Aorta (tissue), 5 donors: ENCODE data around the gene XPO5. TPM values are rescaled to one million over a fixed set of nuclear protein-coding genes. Genes with fewer than 3 reads are reported as not detected.
A peak's percentile ranks its signal among the peaks of the same experiment; 100 is the strongest.

Experiments
- ATAC-seq: fragments of 200-7000 bp; cut with Tn5 transposase; one replicate; pipeline ENCODE4 v1.9.1; 2022; ENCODE audit warnings: moderate library complexity; ENCODE audit not compliant: low FRiP score
- DNase-seq, 2 donors: peaks; one replicate each; pipeline ENCODE4 v3.0.0-alpha.2; 2020
- H3K27ac ChIP-seq, 2 donors: one replicate each; pipeline ENCODE4 v1.5.1; 2013; ENCODE audit warnings: low read length in 2 of 2, mild to moderate bottlenecking in 2 of 2, moderate library complexity in 2 of 2, control low read depth in 1 of 2, inconsistent platforms in 1 of 2, low read depth in 1 of 2
- H3K27me3 ChIP-seq, 2 donors: one replicate each; pipeline ENCODE4 v1.6.1; 2013; ENCODE audit warnings: control low read depth in 1 of 2, low read length in 1 of 2, mild to moderate bottlenecking in 1 of 2, moderate library complexity in 1 of 2; ENCODE audit not compliant: insufficient read depth in 2 of 2, control insufficient read depth in 1 of 2
- H3K36me3 ChIP-seq, 2 donors: one replicate each; pipeline ENCODE4 v1.6.1; 2013; ENCODE audit warnings: control low read depth in 1 of 2, low read length in 1 of 2, mild to moderate bottlenecking in 1 of 2; ENCODE audit not compliant: insufficient read depth in 2 of 2, control insufficient read depth in 1 of 2
- H3K4me1 ChIP-seq, 2 donors: one replicate each; pipeline ENCODE4 v1.6.1; 2013; ENCODE audit warnings: low read length in 2 of 2, control low read depth in 1 of 2, mild to moderate bottlenecking in 1 of 2, moderate library complexity in 1 of 2; ENCODE audit not compliant: insufficient read depth in 2 of 2, control insufficient read depth in 1 of 2
- H3K4me3 ChIP-seq, 2 donors: one replicate each; pipeline ENCODE4 v1.5.1; 2013; ENCODE audit warnings: low read length in 2 of 2, control low read depth in 1 of 2, mild to moderate bottlenecking in 1 of 2
- H3K9me3 ChIP-seq: one replicate; pipeline ENCODE4 v1.6.1; 2013; ENCODE audit warnings: mild to moderate bottlenecking, low read length; ENCODE audit not compliant: control insufficient read depth
- WGBS, 2 donors: extraction: QIAGEN DNeasy Blood & Tissue Kit; methylation state at CpG; one replicate each; pipeline ENCODE4 v1.1.7; 2013; 5-methylcytosine and 5-hydroxymethylcytosine counted together
- intact Hi-C, 2 donors: fragments of 100-400 bp; cut with DNase I; formaldehyde crosslinking; loops; one replicate each; pipeline versions ENCODE4 v1.14.2 to v1.15.0; 2022
- polyA plus RNA-seq, 2 donors: library from polyadenylated mRNA; stranded (reverse); fragments of 200-250 nt; gene quantifications; one replicate each; pipeline ENCODE4 v1.2.3, GENCODE V29; 2013
- total RNA-seq, 2 donors: library from RNA; stranded (reverse); fragmentation: NEBNext Ultra II Directional; extraction: Animal tissue kit (Norgen Biotek cat#: 25700); gene quantifications; one replicate each; pipeline ENCODE4 v1.2.1, GENCODE V29; 2021
- donor health status: healthy with polysubstance abuse.
- donor health status: Bipolar disorder and iron deficiency.
- donor health status: DM: no; HTN: no; CAD: no.
- donor health status: DM: no; HTN: no; CAD: no.
- donor health status: DM: yes; HTN: yes; CAD: no.

Gene XPO5
- total and polyA plus RNA-seq, 4 donors: 2.6 to 30.6 (median 16.7) TPM

DNA sequence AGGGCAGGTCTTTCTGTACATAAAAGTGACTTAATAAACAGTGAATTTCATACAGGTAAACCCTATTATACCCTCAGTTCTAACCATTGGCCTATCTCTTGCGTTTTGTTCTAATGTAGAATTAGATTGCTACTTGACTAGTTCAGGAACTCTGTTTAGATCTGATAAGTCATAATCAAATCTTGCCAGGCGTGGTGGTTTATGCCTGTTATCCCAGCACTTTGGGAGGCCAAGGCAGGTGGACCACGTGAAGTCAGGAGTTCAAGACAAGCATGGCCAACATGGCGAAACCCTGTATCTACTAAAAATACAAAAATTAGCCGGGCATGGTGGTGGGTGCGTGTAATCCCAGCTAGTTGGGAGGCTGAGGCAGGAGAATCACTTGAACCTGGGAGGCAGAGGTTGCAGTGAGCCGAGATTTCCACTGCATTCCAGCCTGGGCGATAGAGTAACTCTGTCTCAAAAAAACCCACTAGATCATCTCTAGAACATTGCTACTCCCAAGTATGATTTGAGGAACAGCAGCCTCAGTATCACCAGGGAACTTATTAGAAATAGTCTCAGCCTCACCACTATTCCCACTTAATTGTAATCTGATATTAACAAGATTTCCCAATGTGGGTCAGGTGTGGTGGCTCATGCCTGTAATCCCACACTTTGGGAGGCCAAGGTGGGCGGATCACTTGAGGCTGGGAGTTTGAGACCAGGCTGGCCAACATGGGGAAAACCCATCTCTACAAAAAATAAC is 41.1 kb upstream of the XPO5 start:
- WGBS, 2 donors: 94 to 97% methylated on average over 9 of the region's 9 CpGs
- Histone ChIP-seq H3K9me3 (no peaks in the 10 kb centered on the region), H3K27me3 (no peaks in the 10 kb centered on the region), H3K4me1 (no peaks in the 10 kb centered on the region), H3K27ac (no peak overlapping the region), H3K4me3 (no peak overlapping the region), H3K36me3 (peaks cover 2 to 3% of the 10 kb centered on the region in 2 donors)
- no peak for DNase-seq
- intact Hi-C loops: no loop called here
- ATAC-seq: no peak

DNA sequence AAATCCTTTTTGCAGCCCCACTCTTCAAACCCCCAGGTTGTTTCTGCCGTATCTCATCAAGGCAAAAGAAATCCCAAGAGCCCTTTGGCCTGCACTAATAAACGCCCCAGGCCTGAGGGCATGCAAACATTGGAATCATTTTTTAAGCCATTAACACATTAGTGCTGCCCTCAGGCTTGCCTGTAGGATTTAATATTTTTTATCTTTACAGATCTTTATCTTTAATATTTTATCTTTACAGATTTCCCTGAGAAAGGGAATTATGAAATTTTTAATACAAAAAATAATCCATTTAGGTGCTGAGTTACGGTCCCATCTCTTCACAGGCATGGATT is 38.5 kb upstream of the XPO5 start:
- Histone ChIP-seq H3K36me3 (peaks cover 2 to 3% of the 10 kb centered on the region in 2 donors), H3K4me3 (no peak overlapping the region), H3K27me3 (no peaks in the 10 kb centered on the region), H3K9me3 (no peaks in the 10 kb centered on the region), H3K4me1 (no peaks in the 10 kb centered on the region), H3K27ac (no peak overlapping the region)
- intact Hi-C loops: no loop called here
- DNase-seq: no peak
- 74 to 75% methylated on average over 3 of the region's 3 CpGs for WGBS, 2 donors
- no peak for ATAC-seq

DNA sequence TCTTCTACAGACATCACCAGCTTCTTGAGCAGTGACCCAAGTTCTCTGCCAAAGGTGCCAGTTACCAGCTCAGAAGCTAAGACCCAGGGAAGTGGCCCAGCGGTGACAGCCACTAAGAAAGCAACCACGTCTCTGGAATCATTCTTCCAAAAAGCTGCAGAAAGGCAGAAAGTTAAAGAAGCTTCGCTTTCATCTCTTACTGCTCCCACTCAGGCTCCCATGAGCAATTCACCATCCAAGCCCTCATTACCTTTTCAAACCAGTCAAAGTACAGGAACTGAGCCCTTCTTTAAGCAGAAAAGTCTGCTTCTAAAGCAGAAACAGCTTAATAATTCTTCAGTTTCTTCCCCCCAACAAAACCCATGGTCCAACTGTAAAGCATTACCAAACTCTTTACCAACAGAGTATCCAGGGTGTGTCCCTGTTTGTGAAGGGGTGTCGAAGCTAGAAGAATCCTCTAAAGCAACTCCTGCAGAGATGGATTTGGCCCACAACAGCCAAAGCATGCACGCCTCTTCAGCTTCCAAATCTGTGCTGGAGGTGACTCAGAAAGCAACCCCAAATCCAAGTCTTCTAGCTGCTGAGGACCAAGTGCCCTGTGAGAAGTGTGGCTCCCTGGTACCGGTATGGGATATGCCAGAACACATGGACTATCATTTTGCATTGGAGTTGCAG is 38.0 kb upstream of the XPO5 start:
- intact Hi-C loops: no loop called here
- no peak overlapping the region for H3K27ac ChIP-seq
- no peak overlapping the region for H3K4me3 ChIP-seq
- DNase-seq: no peak
- H3K4me1 ChIP-seq: no peaks in the 10 kb centered on the region
- 90 to 91% methylated on average over 6 of the region's 6 CpGs for WGBS, 2 donors
- no peaks in the 10 kb centered on the region for H3K27me3 ChIP-seq
- ATAC-seq: no peak
- H3K36me3 ChIP-seq: peaks cover 0 to 2% of the 10 kb centered on the region in 2 donors
- H3K9me3 ChIP-seq: no peaks in the 10 kb centered on the region

DNA sequence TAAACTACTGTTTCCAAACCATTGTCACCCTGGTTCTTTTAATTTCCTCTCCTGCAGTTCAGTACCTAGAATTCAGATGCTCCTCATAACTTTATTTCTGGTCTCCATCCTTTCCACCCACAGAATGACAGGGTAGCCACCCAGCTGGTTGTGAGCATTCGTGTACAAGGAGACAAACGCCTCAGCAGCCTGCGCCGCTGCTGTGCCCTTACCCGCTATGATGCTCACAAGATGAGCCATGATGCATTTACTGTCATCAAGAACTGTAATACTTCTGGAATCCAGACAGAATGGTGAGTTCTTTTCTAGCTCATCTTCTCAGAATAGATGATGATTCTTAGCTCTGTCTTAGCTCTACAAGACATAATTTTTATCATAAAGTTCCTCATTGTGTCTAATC is 34.6 kb upstream of the XPO5 start:
- Histone ChIP-seq H3K4me3 (no peak overlapping the region), H3K4me1 (no peaks in the 10 kb centered on the region), H3K9me3 (no peaks in the 10 kb centered on the region), H3K36me3 (peaks cover 0 to 2% of the 10 kb centered on the region in 2 donors), H3K27ac (no peak overlapping the region), H3K27me3 (no peaks in the 10 kb centered on the region)
- ATAC-seq (no peak), DNase-seq (no peak)
- intact Hi-C loops: no loop called here
- 96% methylated on average over 5 of the region's 5 CpGs for WGBS, 2 donors

DNA sequence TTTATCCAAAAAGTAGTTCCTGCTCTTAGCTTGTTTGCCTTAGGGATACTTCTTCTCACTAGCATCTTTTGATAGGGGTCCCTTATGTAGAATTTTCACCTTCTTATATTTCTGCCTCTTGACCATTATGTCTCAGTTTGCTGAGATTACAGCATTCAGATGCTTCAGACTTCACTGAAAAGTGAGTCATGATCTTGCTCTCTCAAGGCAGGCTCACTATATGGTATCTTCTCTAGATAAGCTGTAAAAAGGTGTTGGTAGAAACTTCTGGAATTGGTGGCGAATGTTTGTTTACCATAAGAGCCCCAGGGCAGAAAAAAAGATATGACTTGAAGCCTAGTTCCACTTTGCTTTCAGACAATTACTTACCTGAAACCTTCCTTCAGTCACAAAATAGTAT is 33.6 kb upstream of the XPO5 start:
- H3K9me3 ChIP-seq: no peaks in the 10 kb centered on the region
- peaks cover 0 to 3% of the 10 kb centered on the region in 2 donors for H3K36me3 ChIP-seq
- DNase-seq (no peak), ATAC-seq (no peak)
- H3K27me3 ChIP-seq: no peaks in the 10 kb centered on the region
- intact Hi-C loops: loop anchor here in 1 of 2 donors (5.0 kb wide), 1 partner anchor 473 kb away; no protein-coding TSS in a partner anchor
- H3K4me3 ChIP-seq: no peak overlapping the region
- H3K27ac ChIP-seq: no peak overlapping the region
- 90 to 95% methylated on average over 1 of the region's 1 CpG for WGBS, 2 donors
- no peaks in the 10 kb centered on the region for H3K4me1 ChIP-seq

DNA sequence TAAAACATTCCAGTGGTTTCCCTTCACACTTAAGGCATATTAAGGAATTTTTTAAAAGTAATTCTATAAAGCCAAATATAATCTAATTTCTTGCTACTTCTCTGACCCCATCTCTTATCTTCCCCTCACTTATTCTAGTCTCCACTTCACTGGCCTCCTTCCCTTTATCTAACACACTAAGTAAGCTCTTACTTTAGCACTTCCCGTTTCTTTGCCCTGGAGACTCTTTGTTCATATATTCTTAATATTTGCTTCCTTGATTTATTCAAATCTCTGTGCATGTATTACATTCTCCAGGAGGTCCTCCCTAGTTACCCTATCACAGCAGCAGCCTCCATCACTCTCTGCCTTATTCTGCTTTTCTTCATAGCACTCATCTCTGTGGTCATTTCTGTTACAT is 33.0 kb upstream of the XPO5 start:
- no peak overlapping the region for H3K4me3 ChIP-seq

DNA sequence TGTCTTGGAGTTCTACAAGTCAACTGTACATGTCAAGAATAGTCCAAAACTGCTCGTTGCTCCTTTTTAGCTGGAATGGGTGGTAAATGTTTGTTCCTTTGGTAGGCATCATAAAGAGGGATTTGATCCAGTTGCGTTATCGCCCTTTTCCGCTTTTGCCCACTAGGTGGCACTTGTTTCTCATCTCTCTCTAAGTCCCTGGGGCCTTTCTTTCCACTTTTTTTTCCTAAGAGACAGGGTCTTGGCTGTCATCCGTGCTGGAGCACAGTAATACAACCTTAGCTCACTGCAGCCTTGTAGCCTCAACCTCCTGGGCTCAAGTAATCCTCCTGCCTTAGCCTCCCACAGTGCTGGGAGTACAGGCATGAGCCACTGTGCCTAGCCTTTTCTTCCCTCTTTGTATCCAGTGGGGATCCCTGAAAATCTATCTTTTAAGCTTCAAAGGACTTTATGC is 32.5 kb upstream of the XPO5 start:
- Histone ChIP-seq H3K9me3 (no peaks in the 10 kb centered on the region), H3K27ac (no peak overlapping the region), H3K27me3 (no peaks in the 10 kb centered on the region), H3K36me3 (peaks cover 0 to 2% of the 10 kb centered on the region in 2 donors), H3K4me1 (no peaks in the 10 kb centered on the region), H3K4me3 (no peak overlapping the region)
- peak in 1 of 2 donors; percentile 68 for DNase-seq
- peak; percentile 62 for ATAC-seq
- intact Hi-C loops: loop anchor here in 1 of 2 donors (5.0 kb wide), 1 partner anchor 474 kb away; no protein-coding TSS in a partner anchor
- 2% methylated on average over 5 of the region's 5 CpGs for WGBS, 2 donors

More for the DNA sequence above, 33.0 kb upstream of the XPO5 start:
- ATAC-seq: no peak
- H3K9me3 ChIP-seq: no peaks in the 10 kb centered on the region
- intact Hi-C loops: loop anchor here in 1 of 2 donors (5.0 kb wide), 1 partner anchor 473 kb away; no protein-coding TSS in a partner anchor
- H3K36me3 ChIP-seq: peaks cover 0 to 3% of the 10 kb centered on the region in 2 donors
- no peak for DNase-seq
- H3K27me3 ChIP-seq: no peaks in the 10 kb centered on the region
- H3K4me1 ChIP-seq: no peaks in the 10 kb centered on the region
- WGBS, 2 donors: 69 to 71% methylated on average over 1 of the region's 1 CpG
- H3K27ac ChIP-seq: no peak overlapping the region

DNA sequence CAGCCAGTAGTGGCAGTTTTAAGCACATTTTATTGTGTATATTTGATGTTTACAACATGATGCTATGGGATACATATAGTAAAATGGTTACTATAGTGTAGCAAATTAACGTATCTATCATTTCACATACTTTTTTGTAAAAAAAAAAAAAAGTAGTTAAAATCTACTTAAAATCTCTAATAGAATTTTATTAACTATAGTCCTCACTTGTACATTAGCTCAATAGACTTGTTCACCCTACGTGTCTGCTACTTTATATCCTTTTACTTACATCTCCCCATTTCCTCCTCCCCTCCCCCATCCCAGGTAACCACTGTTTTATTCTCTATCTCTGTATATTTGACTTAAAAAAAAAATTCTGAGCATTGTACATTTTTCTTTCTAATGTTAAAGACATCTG is 30.2 kb upstream of the XPO5 start:
- peaks cover 0 to 3% of the 10 kb centered on the region in 2 donors for H3K36me3 ChIP-seq
- H3K4me3 ChIP-seq: no peak overlapping the region
- intact Hi-C loops: loop anchor here in 1 of 2 donors (5.0 kb wide), 1 partner anchor 476 kb away; no protein-coding TSS in a partner anchor
- no peaks in the 10 kb centered on the region for H3K27me3 ChIP-seq
- no peaks in the 10 kb centered on the region for H3K4me1 ChIP-seq
- DNase-seq (no peak), ATAC-seq (no peak)
- no peak overlapping the region for H3K27ac ChIP-seq
- 85 to 91% methylated on average over 2 of the region's 2 CpGs for WGBS, 2 donors
- H3K9me3 ChIP-seq: no peaks in the 10 kb centered on the region
